ENCODE data around the gene SLC22A23.

GRCh38 chr6:3322366-3322890 lies 134.4 kb downstream of the SLC22A23 start:
- TF ChIP-seq EZH2phosphoT487 (IDR thresholded peaks at IDR 0.05; ENCODE audit: insufficient read depth, low read depth), result no peak
- no peak for TF ChIP-seq EZH2 (IDR thresholded peaks at IDR 0.05; ENCODE audit: insufficient read depth, poor library complexity, severe bottlenecking)
